Kidney (tissue), 14 donors: ENCODE results near the gene TYRO3. TPM values are rescaled to one million over a fixed set of nuclear protein-coding genes. Genes with fewer than 3 reads are reported as not detected.
A peak's percentile ranks its signal among the peaks of the same experiment; 100 is the strongest.
"Not testable (repeated sequence)": the region's sequence is repeated elsewhere in the genome, so short reads cannot be mapped to it uniquely, and the experiment has no call there.

Source experiments
- DNase-seq, 5 donors: peaks; one replicate each; pipeline ENCODE4 v3.0.0-alpha.2; 2013 to 2020
- FAIRE-seq: peaks from 2 replicates; lab custom pipeline; 2012; peaks lifted over from hg19 to GRCh38; lab: Jason Lieb, UNC
- H3K27ac ChIP-seq, 2 donors: one replicate each; pipeline ENCODE4 v1.7.0; 2013; ENCODE audit warnings: low read depth in 2 of 2, low read length in 2 of 2, inconsistent platforms in 1 of 2
- H3K27me3 ChIP-seq: one replicate; pipeline ENCODE4 v1.7.1; 2013; ENCODE audit warnings: low read length, inconsistent platforms; ENCODE audit not compliant: control insufficient read depth, insufficient read depth
- H3K36me3 ChIP-seq, 3 donors: one replicate each; pipeline versions ENCODE4 v1.7.0 to v1.7.1; 2013; ENCODE audit warnings: low read length in 3 of 3, control low read depth in 1 of 3, inconsistent platforms in 1 of 3; ENCODE audit not compliant: insufficient read depth in 3 of 3, control insufficient read depth in 2 of 3
- H3K4me1 ChIP-seq, 3 donors: one replicate each; pipeline versions ENCODE4 v1.7.0 to v1.7.1; 2013; ENCODE audit warnings: low read length in 3 of 3, inconsistent platforms in 1 of 3, low read depth in 1 of 3; ENCODE audit not compliant: control insufficient read depth in 2 of 3, insufficient read depth in 2 of 3
- H3K4me3 ChIP-seq, 3 donors: one replicate each; pipeline versions ENCODE4 v1.7.0 to v1.8.1; 2013; ENCODE audit warnings: low read length in 3 of 3, control low read depth in 1 of 3, inconsistent platforms in 1 of 3
- H3K9ac ChIP-seq, 3 donors: one replicate each; pipeline versions ENCODE4 v1.7.0 to v1.7.1; 2013; ENCODE audit warnings: low read length in 3 of 3, control low read depth in 1 of 3, inconsistent platforms in 1 of 3
- H3K9me3 ChIP-seq, 3 donors: one replicate each; pipeline versions ENCODE4 v1.7.0 to v1.7.1; 2013; ENCODE audit warnings: low read length in 3 of 3, control low read depth in 1 of 3, inconsistent platforms in 1 of 3; ENCODE audit not compliant: control insufficient read depth in 2 of 3, insufficient read depth in 1 of 3
- CTCF ChIP-seq: IDR thresholded peaks from 3 replicates; pipeline ENCODE4 v1.5.1; 2012; ENCODE audit warnings: mild to moderate bottlenecking, moderate library complexity, borderline replicate concordance; ENCODE audit not compliant: insufficient read depth; ENCODE audit errors: extremely low read depth
- intact Hi-C: fragments of 100-400 bp; cut with DNase I; formaldehyde crosslinking; loops from one replicate; pipeline ENCODE4 v1.11.1; 2022
- polyA plus RNA-seq: library from polyadenylated mRNA; stranded (reverse); fragments of 350-450 nt; fragmentation: Illumina TruSeq; extraction: RNeasy Lipid Tissue Mini Kit (QIAGEN cat#74804); gene quantifications from one replicate; pipeline ENCODE4 v1.2.3, GENCODE V29; 2014; ENCODE audit warnings: low read depth, low replicate concordance; ENCODE audit not compliant: insufficient read depth
- total RNA-seq: library from RNA; stranded (reverse); fragmentation: NEBNext Ultra II Directional; extraction: Animal tissue kit (Norgen Biotek cat#: 25700); gene quantifications from one replicate; pipeline ENCODE4 v1.2.1, GENCODE V29; 2021
- donor health status: control.
- donor health status: control.
- donor health status: control.
- donor health status: control.
- donor health status: control.
- donor health status: DM: yes; HTN: yes; CAD: no.
- donor health status: Normal renal cell carcinoma (clear cell type).

TYRO3 gene
- total and polyA plus RNA-seq, 2 donors from 2014 or later, result 2.5 to 46.5 TPM

- FAIRE-seq, result no peak
These were observed 26.4 kb downstream of the TYRO3 start for GRCh38 chr15:41585127-41586047.

DNA sequence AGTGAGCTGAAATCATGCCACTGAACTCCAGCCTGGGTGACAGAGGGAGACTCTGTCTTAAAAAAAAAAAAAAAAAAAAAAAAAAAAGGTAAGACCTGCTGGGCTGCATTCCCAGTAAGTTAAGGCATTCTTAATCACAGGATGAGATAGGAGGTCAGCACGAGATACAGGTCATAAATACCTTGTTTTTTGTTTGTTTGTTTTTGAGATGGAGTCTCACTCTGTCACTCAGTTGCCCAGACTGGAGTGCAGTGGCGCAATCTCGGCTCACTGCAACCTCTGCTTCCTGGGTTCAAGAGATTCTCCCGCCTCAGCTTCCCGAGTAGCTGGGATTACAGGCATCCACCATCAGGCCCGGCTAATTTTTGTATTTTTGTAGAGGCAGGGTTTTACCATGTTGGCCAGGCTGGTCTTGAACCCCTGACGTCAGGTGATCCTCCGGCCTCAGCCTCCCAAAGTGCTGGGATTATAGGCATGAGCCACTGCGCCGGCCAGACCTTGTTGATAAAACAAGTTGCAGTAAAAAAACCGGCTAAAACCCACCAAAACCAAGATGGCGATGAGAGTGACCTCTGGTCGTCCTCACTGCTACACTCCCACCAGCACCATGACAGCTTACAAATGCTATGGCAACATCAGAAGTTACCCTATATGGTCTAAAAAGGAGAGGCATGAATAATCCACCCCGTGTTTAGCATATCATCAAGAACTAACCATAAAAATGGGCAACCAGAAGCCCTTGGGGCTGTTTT lies 27.7 kb downstream of the TYRO3 start:
- FAIRE-seq, H3K36me3 ChIP-seq, H3K27ac ChIP-seq, DNase-seq, H3K4me1 ChIP-seq, intact Hi-C loops, H3K9me3 ChIP-seq, H3K9ac ChIP-seq, H3K27me3 ChIP-seq, H3K4me3 ChIP-seq: not testable (repeated sequence)

More at GRCh38 chr15:41585127-41586047, 26.4 kb downstream of the TYRO3 start:
- peak; percentile 19 for TF ChIP-seq CTCF
- Histone ChIP-seq H3K4me3 (peak overlapping the region; percentile 41 to 59 (median 46)), H3K36me3 (no peaks in the 10 kb centered on the region), H3K4me1 (peaks cover 0 to 6% (median 0%) of the 10 kb centered on the region in 3 donors), H3K27ac (peak overlapping the region; percentile 22 to 63), H3K27me3 (no peaks in the 10 kb centered on the region), H3K9ac (peak overlapping the region in 2 of 3 donors; percentile 10 to 46), H3K9me3 (no peaks in the 10 kb centered on the region)
- DNase-seq, result peak in 3 of 5 donors; percentile 61 to 81 (median 76)
- intact Hi-C loops, result no loop called here

DNA sequence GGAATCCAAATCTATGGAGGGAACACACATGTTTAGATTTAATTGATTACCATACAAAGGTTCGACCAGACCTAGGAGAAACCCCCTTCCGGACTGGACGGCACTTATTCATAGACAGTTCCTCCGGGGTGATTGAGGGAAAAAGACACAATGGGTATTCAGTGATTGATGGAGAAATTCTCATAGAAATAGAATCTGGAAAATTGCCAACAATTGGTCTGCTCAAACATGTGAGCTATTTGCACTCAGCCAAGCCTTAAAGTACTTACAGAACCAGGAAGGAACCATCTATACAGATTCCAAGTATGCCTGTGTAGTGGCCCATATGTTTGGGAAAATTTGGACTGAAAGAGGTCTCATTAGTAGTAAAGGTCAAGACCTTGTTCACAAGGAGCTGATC lies 30.0 kb downstream of the TYRO3 start:
- H3K9me3 ChIP-seq, H3K9ac ChIP-seq, H3K4me1 ChIP-seq, intact Hi-C loops, H3K36me3 ChIP-seq, H3K27ac ChIP-seq, FAIRE-seq, H3K27me3 ChIP-seq, H3K4me3 ChIP-seq, DNase-seq: not testable (repeated sequence)

GRCh38 chr15:41589571-41589970 lies 30.6 kb downstream of the TYRO3 start:
- DNase-seq, H3K36me3 ChIP-seq, H3K9me3 ChIP-seq, H3K9ac ChIP-seq, intact Hi-C loops, FAIRE-seq, H3K4me1 ChIP-seq, H3K27me3 ChIP-seq, H3K27ac ChIP-seq, H3K4me3 ChIP-seq: not testable (repeated sequence)

GRCh38 chr15:41591217-41591616 lies 32.2 kb downstream of the TYRO3 start:
- H3K4me3 ChIP-seq, H3K27ac ChIP-seq, DNase-seq, intact Hi-C loops, FAIRE-seq, H3K36me3 ChIP-seq, H3K27me3 ChIP-seq, H3K9ac ChIP-seq, H3K9me3 ChIP-seq, H3K4me1 ChIP-seq: not testable (repeated sequence)

- DNase-seq, intact Hi-C loops, H3K27me3 ChIP-seq, H3K4me1 ChIP-seq, H3K9ac ChIP-seq, H3K36me3 ChIP-seq, H3K9me3 ChIP-seq, H3K4me3 ChIP-seq, H3K27ac ChIP-seq, FAIRE-seq: not testable (repeated sequence)
These were observed 33.7 kb downstream of the TYRO3 start for GRCh38 chr15:41592718-41593117.
